ENCODE data around the gene ESPN.
"Not testable (repeated sequence)": the region's sequence is repeated elsewhere in the genome, so short reads cannot be mapped to it uniquely, and the experiment has no call there.

Gene ESPN

DNA sequence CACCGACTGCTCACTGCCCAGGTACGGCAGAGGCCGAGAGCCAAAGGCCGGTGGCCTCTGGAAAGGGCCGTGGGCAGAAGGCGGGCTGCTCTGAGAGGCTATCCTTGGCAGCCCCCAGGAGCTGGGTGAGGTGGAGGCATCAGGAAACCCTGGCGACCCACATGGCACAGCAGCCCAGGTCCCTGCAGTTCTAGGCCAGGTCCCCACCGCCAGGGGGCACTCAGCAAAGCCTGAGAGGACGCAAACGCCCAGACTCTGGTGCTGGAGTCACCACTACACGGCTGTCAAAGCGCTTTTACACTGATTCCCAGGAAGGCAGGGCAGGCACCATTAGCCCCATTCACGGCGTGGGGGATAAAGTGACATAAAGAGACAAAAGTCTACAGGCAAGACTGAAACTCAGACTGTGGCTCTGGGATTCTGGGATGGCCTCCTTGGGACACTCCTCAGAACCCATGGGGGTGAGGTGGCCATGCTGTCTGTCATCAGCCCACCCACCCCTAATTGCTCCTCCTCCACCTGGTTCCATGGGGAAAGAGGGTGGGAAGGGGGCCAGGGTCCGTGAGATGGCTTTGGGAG, 61.9 kb downstream of the ESPN start:
- peak; percentile 95 for DNase-seq

DNA sequence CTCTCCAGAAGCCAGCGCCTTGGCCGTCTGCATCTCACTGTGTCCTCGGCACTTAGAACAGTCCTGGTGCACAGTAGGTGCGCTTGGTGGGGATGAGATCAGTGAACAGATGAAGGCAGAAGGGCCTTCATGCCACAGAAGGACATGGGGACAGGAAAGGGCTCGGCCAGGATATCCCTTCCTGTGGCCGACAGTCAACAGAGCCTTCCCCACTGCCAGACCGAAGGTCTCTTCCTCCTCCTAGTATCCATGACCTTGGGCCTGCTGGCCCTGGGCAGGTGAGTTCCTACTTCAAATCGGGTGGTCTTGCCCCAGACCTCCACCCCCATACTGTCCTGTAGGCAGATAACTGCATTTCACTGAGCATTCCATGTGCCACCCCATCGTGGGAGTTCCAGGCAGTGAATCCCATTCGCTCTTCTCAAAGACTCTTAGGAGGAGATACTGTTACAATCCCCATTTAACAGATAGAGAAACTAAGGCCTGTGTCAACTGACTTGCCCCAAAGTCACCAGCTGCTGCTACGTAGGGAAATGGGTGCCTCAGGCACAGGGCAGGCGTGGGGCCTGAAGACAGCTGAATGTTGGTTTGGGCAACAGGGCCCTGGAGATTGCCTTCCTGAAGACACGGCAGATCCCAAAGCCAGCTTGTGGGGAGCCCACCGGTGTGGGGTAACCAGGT, 63.4 kb downstream of the ESPN start:
- no peak for DNase-seq

DNA sequence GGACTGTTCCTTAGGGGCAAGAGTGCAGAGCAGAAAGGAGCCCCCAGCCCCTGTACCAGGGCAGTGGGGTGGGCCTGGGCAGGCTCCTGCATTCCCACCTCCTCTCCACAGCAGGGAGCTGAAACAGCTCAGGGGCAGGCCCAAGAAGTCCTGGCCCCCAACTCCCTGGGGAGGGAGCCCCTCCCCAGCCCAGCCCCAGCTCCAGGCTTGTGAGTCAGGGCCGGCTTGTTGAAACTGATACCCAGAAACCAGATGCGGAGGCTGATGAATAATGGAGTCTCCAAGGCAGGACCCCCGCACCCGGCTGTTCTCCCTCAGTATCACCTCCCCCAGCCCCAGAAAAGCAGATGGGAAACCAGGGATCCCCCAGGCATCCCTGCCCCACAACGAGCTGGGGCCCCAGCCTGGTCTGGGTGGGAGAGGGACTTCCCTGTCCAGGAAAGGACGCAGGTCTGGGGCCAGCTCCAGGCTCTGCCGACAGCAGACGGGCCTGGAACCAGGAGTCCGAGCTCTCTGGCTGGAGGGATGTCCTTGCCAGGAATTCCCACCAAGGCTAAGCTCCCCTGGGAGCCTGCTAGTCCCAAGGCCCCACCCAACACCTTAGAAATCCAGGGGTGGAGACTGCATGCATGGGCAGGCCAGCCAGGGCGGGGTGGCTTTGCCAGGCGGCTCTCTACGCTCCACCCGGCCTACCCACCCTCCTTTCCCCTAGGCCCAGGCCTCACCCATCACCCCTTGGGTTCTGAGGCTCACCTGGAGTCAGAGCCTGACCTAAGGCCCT, 64.2 kb downstream of the ESPN start:
- no peak for DNase-seq

DNA sequence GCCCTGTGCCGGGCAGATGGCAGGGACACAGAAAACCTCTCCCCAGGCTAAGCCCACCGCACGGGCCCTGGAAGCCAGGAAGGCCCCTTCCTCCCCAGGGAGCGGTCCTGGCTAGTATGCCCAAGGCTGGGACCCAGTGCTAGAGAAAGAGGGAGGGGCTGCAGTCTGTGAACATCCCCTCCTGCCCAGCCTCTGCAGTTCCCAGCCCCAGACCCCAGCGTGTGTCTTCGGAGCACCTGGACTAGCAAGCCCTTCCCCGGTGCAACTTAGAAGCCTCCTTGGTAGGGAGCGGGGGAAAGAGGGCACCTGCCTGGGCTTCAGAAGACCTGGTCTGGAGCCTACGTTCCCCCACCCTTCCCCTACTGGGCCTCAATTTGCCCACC, 64.8 kb downstream of the ESPN start:
- no peak for DNase-seq

DNA sequence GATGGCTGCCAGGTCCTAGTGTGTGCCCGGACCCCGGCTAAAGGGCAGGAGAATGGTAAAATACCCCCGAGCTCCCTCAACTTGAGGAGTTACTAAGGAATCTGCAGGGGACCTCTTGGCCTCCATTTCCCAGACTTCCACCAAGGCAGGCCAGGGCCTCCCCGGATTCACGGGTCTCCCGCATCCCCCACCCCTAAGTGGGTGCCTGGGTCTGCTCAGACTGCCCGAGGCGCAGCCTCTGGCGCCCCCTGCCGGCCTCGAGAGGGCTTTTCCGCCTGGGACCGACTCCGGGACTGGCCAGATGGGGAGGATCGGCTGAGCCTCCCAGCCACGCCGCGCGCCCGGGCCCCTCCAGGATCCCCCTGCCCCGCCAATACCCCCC, 65.2 kb downstream of the ESPN start:
- DNase-seq = peak; percentile 93

DNA sequence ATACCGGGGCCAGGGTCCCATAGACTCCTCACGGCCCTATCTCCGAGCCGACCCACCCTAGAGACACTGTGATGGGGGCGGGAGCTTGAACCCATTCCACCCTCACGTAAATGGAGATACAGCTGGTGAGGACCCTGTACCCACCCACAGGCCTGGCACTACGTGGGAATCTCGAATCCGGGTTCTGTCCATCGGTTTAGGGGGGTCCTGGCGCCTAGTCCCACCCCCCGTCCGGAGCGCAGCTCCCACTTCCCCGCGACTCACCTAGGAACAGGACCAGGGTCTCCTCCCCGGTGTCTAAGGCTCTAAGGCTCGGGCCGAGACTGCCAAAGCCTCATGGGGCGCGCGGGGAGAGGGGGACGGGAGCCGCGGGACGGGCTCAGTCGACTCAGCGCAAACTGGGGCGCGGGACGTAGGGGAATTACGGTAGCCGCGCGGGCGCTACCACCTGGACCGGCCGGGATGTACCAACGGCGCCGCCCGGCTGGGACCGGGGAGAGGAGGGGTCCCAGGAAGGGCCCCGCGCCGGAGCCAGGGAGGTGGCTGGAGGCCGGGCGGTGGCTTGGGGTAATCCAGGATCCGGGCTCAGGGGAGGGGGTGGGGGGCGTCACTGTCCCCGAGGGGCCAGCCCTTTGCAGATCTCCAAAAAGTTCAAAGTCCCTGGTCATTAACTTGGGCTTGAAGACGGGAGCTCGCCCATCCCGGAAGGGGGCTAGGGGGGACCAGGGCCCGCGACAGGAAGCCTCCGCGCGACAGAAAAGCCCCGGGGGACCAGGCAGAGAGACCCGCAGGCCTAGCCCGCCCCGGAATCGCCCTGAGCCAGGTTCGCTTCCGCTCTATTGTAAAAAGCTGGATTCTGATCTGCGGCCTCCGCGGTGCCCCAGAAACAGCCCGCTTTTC, 65.9 kb downstream of the ESPN start:
- peak; percentile 84 for DNase-seq

DNA sequence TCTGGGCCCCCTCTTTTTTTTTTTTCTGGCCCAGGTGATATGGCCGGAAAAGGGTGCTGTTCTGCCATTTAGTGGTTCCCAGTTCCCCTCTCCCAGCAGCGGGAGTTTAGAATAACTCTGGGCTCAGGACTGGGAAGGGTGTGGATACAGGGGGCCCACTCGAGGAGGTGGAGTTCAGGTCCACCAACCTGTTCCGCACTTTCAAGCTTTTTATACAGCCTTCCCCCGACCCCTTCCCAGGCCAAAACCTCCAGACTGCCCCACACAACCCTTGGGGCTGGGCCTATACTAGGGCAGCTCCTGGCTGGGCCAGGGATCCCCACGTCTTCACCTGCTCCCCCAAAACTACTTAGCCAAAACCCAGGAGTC, 66.5 kb downstream of the ESPN start:
- no peak for DNase-seq

DNA sequence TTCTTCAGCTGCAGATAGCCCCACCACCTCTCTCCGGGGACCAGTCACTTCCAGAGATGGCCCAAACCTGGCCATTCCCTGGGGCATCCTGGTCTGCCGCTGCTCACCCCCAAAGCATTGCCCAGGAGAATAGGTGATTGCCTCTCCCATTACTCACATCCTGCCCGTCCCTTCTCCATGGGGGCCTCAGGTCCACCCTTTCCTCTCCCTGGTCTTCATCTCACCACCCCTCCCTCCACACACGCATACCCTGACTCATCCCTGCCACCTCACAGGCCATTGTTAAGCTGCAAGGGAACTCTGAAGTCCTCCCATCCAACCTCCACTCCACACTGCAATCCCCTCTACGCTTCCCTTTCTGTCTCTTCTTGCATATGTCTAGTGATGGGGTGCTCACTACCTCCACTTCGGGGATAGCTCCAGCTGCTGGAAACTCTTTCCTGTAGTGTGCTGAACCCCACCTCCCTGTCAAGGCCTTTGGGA, 66.9 kb downstream of the ESPN start, which contains the start of gene PLEKHG5:
Gene PLEKHG5, minus strand, starts transcription at position 188 of the 483 bp plus-strand sequence. CDS start 14,096 bp downstream, outside the sequence.
- no peak for DNase-seq

DNA sequence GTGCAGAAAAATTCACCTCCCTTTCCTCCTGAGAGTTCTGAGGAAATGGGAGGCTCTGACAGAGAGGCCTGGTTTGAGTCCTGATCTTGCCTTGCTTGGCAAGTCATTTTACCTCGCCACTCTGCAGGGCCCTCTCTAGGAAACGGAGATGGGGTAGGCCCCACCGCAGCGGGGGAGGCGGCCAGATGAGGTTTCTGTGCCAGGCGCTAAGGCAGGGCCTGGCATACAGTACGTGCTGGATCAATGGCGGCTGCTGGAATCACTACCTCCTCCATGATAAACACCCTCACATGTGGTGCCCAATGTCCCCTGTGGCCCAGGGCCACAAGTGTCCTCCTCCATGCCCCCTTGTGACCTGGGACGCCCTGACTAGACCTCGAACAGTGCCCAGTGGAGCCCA, 67.4 kb downstream of the ESPN start:
- no peak for DNase-seq

DNA sequence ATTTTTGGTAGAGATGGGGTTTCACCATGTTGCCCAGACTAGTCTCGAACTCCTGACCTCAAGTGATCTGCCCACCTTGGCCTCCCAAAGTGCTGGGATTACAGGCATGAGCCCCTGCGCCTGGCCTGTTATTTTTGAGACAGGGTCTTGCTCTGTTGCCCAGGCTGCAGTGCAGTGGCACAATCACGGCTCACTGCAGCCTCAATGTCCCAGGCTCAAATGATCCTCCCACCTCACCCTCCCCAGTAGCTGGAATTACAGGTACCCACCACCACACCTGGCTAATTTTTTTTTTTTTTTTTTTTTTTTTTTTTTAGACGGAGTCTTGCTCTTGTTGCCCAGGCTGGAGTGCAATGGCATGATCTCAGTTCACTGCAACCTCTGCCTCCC, 69.3 kb downstream of the ESPN start:
- DNase-seq = not testable (repeated sequence)

DNA sequence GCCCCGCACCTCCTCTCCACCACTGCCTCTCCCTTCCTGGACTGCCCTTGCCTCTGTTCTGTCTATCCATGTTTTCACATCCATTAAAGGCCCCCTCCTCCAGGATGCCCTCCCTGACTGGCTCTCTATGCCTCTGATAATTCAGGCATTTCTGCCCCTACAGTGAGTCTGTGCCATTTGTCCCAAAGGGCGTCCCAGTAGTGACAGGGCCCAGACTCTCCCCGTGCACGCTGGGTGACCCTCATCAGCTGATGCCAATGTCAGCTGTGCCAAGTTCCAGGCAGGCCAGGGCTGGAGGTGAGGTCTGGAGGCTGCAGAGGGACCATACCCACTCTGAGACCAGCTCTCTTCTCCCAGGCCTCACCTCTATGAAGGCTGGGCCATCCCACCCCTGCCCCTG, 70.1 kb downstream of the ESPN start:
- DNase-seq = no peak

DNA sequence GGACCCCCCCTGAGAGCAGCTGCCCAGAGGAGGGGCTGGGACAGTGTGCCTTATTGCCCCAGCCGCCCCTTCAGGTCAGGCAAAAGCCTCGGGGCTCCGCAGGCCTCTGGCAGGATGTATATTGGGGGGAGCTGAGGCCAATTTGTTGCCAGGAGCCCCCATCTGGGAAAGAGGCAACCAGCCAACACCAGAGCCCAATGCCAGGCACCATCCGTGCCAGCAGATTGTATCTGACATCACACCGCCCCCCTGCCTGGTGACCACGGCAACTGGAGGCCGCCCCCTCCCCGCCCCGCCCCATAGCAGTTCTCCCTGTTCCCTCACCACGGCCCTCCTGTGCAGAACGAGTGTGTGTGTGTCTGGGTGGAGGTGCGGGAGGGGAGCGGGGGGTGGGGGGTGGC, 70.5 kb downstream of the ESPN start:
- no peak for DNase-seq

DNA sequence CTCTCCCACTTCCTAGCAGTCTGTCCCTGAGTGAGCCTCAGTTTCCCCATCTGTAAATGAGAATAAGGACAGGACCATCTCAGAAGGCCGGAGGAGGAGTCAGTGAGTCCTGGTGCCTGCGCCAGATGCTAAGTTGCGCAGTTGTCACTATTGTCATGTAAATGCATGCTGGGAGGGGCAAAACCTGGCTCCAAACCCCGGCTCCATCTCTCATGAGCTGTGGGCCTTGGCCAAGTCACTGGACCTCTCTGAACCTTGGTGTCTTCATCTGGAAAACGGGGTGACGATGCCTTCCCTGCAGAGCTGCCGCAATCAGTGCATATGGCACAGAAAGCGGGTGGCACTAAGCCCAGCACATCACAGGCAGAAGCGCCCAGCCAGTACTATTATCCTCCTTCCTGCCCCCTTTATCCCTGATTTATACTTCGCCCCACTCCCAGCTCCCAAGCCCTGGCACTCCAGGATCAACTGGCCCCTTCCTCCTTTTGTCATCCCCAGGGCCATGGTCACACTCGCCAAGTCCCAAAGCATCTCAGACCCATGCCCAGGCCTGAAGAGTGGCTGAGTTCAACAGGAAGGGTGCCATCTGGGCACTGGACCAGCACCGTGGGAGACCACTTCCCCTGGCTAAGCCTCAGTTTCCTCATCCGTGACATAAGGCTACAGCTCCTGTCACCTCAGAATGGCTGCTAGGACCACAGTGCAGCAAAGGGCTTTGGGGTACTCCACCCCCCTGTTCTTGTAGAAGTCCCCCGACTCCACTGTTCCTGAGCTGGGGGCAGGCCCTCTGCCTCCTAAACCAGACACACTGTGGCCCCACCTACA, 71.2 kb downstream of the ESPN start:
- no peak for DNase-seq

DNA sequence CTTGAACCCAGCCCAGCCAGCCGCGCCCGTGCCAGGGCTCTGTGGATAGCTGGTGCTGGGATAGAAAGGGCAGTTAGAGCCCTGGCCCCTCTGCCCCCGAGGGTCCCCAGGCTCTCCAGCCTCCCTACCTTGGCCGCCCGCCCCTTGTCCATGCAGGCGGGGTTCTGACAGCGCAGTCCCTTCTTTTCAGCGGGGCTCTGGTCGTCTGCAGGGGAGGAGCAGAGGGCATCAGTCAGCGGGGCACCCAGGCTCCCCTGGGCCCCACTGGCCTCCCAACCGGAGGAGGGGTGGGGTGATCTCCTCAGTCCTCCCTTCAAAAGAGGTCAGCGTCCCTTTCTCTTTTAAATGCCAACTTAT, 71.8 kb downstream of the ESPN start:
- no peak for DNase-seq

DNA sequence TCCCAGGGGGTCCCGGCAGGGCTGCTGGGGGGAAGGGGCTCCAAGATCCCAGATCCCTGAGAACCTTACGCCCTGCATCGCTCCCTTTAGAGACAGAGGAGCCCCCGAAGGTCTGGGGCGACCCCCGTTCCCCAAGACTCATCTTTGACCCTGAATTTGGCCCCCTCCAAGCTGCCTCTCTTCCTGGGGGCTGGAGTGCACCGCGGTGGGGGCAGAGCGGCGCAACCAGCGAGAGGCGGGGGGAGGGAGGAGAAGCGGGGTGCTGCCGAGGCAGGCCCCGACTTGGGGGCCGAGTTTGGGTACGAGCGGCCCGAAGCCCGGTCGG, 72.3 kb downstream of the ESPN start:
- no peak for DNase-seq

DNA sequence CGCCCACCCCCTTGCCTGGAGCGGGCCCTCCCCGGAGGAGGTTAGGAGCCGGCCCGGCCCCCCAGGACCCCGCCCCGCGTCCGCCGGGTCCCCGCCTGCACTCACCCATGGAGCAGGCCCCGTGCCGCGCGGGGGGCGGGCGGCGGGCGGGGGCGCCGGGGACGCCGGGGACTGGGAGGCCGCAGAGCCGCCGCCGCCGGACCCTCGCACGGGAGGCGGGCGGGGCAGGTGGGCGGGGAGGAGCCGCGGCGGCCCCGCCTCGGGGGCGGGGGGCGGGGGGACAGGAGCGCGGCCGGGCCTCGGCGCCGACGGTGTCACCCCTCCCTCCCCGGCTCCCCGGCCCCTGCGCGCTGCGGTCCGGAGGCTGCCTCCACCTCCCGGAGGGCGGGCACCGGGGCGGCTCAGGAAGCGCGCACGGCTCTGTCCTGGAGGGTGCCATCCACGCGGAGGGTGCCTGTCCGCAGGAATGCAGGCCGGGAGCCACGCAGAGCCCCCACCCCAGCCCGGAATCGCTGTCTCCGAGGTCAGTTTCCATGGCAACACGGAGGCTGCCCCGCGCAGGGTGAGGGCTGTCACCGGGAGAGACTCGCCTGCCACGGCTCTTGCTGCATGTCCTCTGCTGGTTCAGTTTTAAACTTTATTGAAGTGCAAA, 72.8 kb downstream of the ESPN start:
- peak; percentile 86 for DNase-seq

DNA sequence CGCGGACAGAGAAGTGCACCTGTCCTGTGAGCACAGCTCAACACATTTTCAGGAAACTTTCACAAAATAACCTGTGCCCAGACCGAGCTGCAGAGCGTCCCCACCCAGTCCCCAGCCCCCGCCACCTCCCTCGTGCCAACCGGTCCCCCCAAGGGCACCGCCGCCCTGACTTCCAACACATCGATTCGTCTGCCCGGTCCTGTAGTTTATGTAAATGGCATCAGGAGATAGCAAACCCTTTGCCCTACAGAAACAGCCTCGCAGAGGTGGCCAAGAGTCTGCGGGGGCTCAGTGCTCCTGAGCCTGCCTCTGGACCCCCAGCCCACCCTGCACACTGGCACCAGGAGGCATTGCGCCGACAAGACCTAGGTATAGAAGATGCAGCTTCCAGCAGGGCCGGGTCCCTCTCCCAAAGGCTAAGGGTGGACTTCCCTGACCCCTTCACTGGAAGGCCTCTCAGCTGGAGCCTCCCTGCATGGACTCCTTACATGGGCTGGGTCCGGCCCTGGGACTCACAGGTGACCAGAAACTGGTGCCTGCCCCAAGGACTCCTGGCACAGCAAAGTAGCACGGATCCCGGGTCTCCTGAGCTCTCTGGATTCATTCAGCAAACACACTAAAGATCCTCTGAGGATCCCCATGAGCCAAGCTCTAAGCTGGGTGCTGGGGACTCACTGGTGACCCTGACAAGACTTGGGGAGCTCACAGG, 73.4 kb downstream of the ESPN start:
- DNase-seq = no peak

DNA sequence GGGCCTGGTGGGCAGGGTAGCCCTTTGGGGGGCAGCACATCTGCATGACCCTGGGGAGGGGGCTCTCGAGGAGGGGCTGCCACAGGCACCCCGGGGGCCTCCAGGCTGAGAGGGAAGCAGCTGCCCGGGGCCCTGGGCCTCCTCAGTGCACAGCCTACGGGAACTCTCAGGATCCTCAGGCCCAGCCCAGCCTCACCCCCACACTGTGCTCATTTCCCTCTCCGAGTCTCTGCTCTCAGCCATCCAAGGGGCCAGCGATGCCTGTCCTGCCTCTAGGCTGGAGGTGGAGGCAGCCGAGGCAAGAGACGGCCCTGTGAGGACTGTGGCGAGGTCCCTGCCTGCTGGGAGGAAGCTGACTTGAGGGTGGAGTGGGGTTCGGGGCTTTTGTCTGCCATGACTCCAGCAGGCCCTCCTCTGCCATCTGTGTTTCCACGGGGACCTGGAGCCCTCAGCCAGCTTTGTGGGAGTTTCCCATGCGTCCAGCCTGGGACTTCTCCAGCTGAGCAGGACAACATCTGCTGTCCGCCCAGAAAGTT, 74.1 kb downstream of the ESPN start:
- DNase-seq = no peak

DNA sequence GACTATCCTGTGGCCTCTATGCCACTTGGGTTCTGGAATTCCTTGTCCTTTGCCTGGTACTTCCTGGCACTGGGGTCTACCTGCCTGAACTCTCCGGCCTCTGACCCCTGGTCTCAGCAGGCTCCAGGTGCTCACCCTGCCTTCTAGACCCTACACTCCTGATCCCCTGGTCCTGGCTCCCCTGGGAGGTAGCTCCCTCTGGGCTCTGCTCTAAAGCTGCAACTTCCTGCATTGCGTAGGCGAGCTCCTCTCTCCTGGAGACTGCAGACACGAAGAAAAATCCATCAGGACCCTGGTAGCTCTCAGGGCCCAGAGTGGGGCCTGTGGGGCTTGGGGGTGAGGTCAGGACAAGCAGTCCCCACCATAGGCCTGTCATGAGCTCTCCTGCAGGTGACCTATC, 74.7 kb downstream of the ESPN start:
- DNase-seq = no peak

DNA sequence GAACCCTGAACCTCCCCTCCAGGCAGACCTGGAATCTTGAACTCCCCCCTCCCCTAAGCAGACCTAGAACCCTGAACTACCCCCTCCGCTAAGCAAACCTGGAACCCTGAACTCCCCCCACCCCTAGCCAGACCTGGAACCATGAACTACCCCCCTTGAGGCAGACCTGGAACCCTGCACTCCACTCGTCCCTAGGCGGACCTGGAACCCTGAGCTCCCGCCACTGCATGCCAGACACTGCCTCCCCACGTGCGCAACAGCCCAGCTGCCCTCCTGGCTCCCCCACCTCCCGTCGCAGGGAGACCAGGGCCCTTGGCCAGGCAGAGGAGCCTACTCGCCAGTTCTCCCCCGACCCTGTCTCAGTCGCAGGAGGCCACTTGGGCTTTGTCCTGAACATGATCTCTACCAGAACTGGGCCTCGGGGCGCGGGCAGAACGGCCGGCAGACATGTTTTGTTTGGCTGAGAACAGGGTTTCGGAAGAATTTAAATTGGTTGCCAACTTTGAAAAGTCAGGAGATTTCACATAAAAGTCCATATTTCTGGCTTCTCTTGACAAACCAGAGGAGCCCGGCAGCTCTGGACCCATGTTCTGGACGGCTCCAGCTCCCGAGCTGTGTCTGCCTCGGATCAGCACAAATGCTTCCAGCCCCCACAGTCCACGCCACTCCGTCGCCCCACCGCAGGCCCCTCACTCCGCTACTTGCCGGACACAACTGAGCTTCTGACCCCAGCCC, 76.1 kb downstream of the ESPN start:
- DNase-seq = no peak
